C4-2B (cell line): ENCODE data around the gene BCR.

ENCODE experiments used
- ZFX ChIP-seq: fragments of 450-650 bp; IDR thresholded peaks from 2 replicates; pipeline ENCODE4 v1.6.1; 2017
- TF ChIP-seq, protein P1 (sequence below): fragments of 450-650 bp; conservative IDR thresholded peaks from 2 replicates; pipeline ENCODE4 v1.5.1; 2017; ENCODE audit warnings: mild to moderate bottlenecking

DNA sequence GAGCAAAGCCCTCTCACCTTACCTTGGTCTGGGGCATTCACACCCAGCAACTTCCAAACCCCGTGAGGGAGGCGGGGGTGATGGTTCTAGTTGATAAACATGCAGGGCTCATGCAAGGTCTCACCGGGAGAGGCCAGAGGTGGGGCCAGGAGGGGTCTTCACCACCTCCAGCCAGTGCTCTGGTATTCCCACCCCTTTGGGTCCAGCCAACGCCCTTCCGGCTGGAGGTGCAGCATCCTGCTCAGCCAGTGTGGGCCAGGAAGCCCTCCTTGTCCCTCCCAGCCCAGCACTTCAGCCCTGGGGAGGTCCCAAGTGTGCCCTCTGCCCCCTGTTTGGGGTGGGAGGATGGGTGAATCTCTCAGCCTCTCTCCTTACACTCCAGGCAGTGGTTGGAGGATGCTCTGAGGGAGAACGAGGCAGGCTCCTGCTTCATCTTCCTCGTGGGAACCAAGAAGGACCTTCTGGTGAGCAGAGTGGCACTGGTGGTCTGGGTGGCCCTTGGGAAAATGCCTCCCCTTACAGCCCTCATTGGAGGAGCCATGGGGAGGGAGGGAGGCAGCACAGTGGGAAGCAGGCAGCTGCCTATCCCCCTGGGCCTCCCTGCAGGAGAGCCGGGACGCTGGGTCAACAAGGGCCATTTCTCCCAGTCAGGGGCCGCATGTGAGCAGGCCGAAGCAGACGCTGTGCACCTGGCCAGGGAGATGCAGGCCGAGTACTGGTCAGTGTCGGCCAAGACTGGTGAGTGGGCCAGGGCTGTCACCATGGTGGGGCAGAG, 21.6 kb upstream of the BCR start:
- TF ChIP-seq, protein P1, sequence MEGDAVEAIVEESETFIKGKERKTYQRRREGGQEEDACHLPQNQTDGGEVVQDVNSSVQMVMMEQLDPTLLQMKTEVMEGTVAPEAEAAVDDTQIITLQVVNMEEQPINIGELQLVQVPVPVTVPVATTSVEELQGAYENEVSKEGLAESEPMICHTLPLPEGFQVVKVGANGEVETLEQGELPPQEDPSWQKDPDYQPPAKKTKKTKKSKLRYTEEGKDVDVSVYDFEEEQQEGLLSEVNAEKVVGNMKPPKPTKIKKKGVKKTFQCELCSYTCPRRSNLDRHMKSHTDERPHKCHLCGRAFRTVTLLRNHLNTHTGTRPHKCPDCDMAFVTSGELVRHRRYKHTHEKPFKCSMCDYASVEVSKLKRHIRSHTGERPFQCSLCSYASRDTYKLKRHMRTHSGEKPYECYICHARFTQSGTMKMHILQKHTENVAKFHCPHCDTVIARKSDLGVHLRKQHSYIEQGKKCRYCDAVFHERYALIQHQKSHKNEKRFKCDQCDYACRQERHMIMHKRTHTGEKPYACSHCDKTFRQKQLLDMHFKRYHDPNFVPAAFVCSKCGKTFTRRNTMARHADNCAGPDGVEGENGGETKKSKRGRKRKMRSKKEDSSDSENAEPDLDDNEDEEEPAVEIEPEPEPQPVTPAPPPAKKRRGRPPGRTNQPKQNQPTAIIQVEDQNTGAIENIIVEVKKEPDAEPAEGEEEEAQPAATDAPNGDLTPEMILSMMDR, result no peak
- no peak for TF ChIP-seq ZFX
